HepG2 (cell line): ENCODE measurements around the gene NEGR1. TPM values are rescaled to one million over a fixed set of nuclear protein-coding genes. Genes with fewer than 3 reads are reported as not detected.
A peak's percentile ranks its signal among the peaks of the same experiment; 100 is the strongest.

Experiments
- ATAD3A ChIP-seq: sonication (generic); formaldehyde crosslinking; IDR thresholded peaks from 2 replicates; pipeline ENCODE4 v1.4.0; 2020; ENCODE audit warnings: missing genetic modification reagents
- GLI4 ChIP-seq: sonication (generic); formaldehyde crosslinking; IDR thresholded peaks from 2 replicates; pipeline ENCODE4 v1.5.1; 2020; ENCODE audit warnings: missing genetic modification reagents, mild to moderate bottlenecking, moderate library complexity, borderline replicate concordance
- HES4 ChIP-seq: sonication (generic); formaldehyde crosslinking; IDR thresholded peaks from 2 replicates; pipeline ENCODE4 v1.9.0; 2021; ENCODE audit warnings: mild to moderate bottlenecking, missing genetic modification reagents, borderline replicate concordance
- ISL2 ChIP-seq: sonication (generic); formaldehyde crosslinking; IDR thresholded peaks from 2 replicates; pipeline ENCODE4 v1.5.0; 2020; ENCODE audit warnings: missing genetic modification reagents
- KDM5B ChIP-seq: sonication (generic); formaldehyde crosslinking; IDR thresholded peaks from 2 replicates; pipeline ENCODE4 v1.4.0; 2020; ENCODE audit warnings: missing genetic modification reagents, mild to moderate bottlenecking, borderline replicate concordance
- NCOR1 ChIP-seq: fragments of 200-600 bp; sonication (generic); IDR thresholded peaks from 2 replicates; pipeline ENCODE4 v1.7.0; 2017; ENCODE audit warnings: antibody characterized with exemption, low read length, borderline replicate concordance
- PHF20 ChIP-seq: sonication (generic); formaldehyde crosslinking; IDR thresholded peaks from 2 replicates; pipeline ENCODE4 v1.5.0; 2020; ENCODE audit warnings: mild to moderate bottlenecking, missing genetic modification reagents
- PREB ChIP-seq: sonication (generic); formaldehyde crosslinking; IDR thresholded peaks from 2 replicates; pipeline ENCODE4 v1.4.0; 2020; ENCODE audit warnings: missing genetic modification reagents
- TBX3 ChIP-seq: fragments of 450-650 bp; IDR thresholded peaks from 2 replicates; pipeline ENCODE4 v1.6.1; 2017; ENCODE audit warnings: antibody characterized with exemption, mild to moderate bottlenecking, inconsistent platforms, borderline replicate concordance
- ZBTB20 ChIP-seq: sonication (generic); formaldehyde crosslinking; IDR thresholded peaks from 2 replicates; pipeline ENCODE4 v1.8.1; 2023; ENCODE audit warnings: missing genetic modification reagents, low read depth, mild to moderate bottlenecking, borderline replicate concordance
- ZBTB42 ChIP-seq: sonication (generic); formaldehyde crosslinking; IDR thresholded peaks from 2 replicates; pipeline ENCODE4 v1.5.0; 2020; ENCODE audit warnings: mild to moderate bottlenecking, missing genetic modification reagents
- ZNF431 ChIP-seq: sonication (generic); formaldehyde crosslinking; IDR thresholded peaks from 2 replicates; pipeline ENCODE4 v1.9.0; 2022; ENCODE audit warnings: missing genetic modification reagents, low read depth, mild to moderate bottlenecking, borderline replicate concordance
- ZNF7 ChIP-seq: IDR thresholded peaks from 2 replicates; pipeline ENCODE4 v1.6.1; 2016; ENCODE audit warnings: missing biosample characterization, missing genetic modification reagents
- polyA plus RNA-seq, 8 experiments: library from polyadenylated mRNA; depleted of rRNA in 3 of 8; stranded (reverse) in 7 of 8; unstranded in 1 of 8; fragments of >200 nt; fragmentation: Illumina TruSeq in 4 of 8; extraction: Trizol in 4 of 8; gene quantifications; 2 replicates each; pipeline versions ENCODE4 v1.2.1 to v1.2.3, GENCODE V29; 2011 to 2016; ENCODE audit warnings: low read depth in 4 of 8, missing spikeins in 1 of 8, mixed read lengths in 1 of 8; ENCODE audit not compliant: insufficient read depth in 1 of 8
- total RNA-seq, 5 experiments: library from RNA; depleted of rRNA; stranded (reverse); fragments of >200 nt; fragmentation: Illumina TruSeq; extraction: Trizol; gene quantifications; 2 replicates each; pipeline ENCODE4 v1.2.3, GENCODE V29; 2016; ENCODE audit warnings: low read depth in 1 of 5
- TF ChIP-seq, protein P1 (sequence below): sonication (generic); formaldehyde crosslinking; IDR thresholded peaks from 2 replicates; pipeline ENCODE4 v1.5.0; 2020; ENCODE audit warnings: mild to moderate bottlenecking, missing genetic modification reagents, moderate library complexity
- TF ChIP-seq, protein P2 (sequence below), 2 experiments: fragments of 450-650 bp in 1 of 2; sonication (generic) in 1 of 2; formaldehyde crosslinking in 1 of 2; IDR thresholded peaks; 2 replicates each; pipeline versions ENCODE4 v1.6.1 to v1.8.0; 2016 to 2022; ENCODE audit warnings: antibody characterized with exemption in 1 of 2, mild to moderate bottlenecking in 1 of 2, missing genetic modification reagents in 1 of 2

Gene NEGR1
- total and polyA plus RNA-seq, 2 of the 13 experiments (the other 11 are each of a cell fraction or from before 2014, with no cell fraction given), result not detected

DNA sequence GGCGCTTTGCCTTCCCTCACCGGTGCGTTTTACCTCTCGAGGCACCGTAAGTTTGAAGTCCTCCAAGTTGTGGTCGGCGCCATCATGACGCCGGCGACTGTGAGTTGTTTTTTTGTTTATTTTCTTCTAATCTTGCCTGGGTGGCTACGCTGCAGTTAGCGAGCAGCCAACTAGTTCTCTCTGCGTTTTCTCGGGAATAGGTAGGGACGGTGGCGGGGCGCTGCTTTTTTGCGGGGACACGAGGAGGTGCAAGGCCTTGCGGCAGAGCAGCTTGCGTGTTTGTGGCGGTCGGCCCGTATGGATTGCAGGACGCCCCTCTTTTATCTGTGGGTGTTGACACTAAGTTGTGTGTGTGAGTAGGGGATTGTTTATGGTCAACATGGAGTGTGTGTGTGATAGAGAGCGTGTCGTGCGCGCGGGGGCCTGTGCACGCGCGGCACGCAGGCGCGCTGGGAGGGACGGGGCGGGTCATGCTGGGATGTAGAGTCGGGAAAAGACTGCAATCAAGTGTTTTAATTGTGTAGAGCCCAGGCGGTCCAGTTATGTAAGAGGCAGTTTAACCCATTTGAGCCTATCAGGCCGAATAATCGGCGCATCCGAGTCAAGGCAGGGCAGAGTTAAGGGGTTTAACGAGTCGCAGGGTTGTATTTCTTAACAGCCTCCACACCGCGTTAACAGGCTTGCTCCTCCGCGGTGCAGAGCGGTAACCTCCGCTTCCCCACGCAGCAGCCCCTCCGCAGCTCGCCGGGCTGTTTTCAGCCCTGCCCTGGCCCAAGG, 1.2 kb upstream of the NEGR1 start (continued):
- TF ChIP-seq TBX3 (no peak), PHF20 (CRISPR knock-in tag) (no peak), ZBTB20 (CRISPR knock-in tag) (no peak), HES4 (CRISPR knock-in tag) (no peak), ISL2 (CRISPR knock-in tag) (no peak), GLI4 (CRISPR knock-in tag) (no peak), ZNF7 (CRISPR knock-in tag) (no peak), PREB (CRISPR knock-in tag) (no peak), KDM5B (CRISPR knock-in tag) (no peak), NCOR1 (no peak), ZBTB42 (CRISPR knock-in tag) (no peak), ATAD3A (CRISPR knock-in tag) (no peak), ZNF431 (CRISPR knock-in tag) (0 out of 2 replicates have a peak, but pooled peaks have one; percentile 19)
- TF ChIP-seq, protein P1, sequence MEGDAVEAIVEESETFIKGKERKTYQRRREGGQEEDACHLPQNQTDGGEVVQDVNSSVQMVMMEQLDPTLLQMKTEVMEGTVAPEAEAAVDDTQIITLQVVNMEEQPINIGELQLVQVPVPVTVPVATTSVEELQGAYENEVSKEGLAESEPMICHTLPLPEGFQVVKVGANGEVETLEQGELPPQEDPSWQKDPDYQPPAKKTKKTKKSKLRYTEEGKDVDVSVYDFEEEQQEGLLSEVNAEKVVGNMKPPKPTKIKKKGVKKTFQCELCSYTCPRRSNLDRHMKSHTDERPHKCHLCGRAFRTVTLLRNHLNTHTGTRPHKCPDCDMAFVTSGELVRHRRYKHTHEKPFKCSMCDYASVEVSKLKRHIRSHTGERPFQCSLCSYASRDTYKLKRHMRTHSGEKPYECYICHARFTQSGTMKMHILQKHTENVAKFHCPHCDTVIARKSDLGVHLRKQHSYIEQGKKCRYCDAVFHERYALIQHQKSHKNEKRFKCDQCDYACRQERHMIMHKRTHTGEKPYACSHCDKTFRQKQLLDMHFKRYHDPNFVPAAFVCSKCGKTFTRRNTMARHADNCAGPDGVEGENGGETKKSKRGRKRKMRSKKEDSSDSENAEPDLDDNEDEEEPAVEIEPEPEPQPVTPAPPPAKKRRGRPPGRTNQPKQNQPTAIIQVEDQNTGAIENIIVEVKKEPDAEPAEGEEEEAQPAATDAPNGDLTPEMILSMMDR (CRISPR knock-in tag), result no peak
- TF ChIP-seq, protein P2, sequence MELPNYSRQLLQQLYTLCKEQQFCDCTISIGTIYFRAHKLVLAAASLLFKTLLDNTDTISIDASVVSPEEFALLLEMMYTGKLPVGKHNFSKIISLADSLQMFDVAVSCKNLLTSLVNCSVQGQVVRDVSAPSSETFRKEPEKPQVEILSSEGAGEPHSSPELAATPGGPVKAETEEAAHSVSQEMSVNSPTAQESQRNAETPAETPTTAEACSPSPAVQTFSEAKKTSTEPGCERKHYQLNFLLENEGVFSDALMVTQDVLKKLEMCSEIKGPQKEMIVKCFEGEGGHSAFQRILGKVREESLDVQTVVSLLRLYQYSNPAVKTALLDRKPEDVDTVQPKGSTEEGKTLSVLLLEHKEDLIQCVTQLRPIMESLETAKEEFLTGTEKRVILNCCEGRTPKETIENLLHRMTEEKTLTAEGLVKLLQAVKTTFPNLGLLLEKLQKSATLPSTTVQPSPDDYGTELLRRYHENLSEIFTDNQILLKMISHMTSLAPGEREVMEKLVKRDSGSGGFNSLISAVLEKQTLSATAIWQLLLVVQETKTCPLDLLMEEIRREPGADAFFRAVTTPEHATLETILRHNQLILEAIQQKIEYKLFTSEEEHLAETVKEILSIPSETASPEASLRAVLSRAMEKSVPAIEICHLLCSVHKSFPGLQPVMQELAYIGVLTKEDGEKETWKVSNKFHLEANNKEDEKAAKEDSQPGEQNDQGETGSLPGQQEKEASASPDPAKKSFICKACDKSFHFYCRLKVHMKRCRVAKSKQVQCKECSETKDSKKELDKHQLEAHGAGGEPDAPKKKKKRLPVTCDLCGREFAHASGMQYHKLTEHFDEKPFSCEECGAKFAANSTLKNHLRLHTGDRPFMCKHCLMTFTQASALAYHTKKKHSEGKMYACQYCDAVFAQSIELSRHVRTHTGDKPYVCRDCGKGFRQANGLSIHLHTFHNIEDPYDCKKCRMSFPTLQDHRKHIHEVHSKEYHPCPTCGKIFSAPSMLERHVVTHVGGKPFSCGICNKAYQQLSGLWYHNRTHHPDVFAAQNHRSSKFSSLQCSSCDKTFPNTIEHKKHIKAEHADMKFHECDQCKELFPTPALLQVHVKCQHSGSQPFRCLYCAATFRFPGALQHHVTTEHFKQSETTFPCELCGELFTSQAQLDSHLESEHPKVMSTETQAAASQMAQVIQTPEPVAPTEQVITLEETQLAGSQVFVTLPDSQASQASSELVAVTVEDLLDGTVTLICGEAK (IDR thresholded peaks at IDR 0.05), result no peak
- TF ChIP-seq, protein P2 (CRISPR knock-in tag; IDR thresholded peaks at IDR 0.05), result 0 out of 2 replicates have a peak, but pooled peaks have one; percentile 15
